NCI-H526 treated with DMSO at 0.1 percent for 48 hours (cell line): ENCODE results near the gene METTL9.
"Not testable (repeated sequence)": the region's sequence is repeated elsewhere in the genome, so short reads cannot be mapped to it uniquely, and the experiment has no call there.

ENCODE experiments used
- DNase-seq: peaks from one replicate; lab custom pipeline; 2025; lab: John Stamatoyannopoulos, UW

The METTL9 gene

GRCh38 chr16:21599122-21600030 lies at the start of gene METTL9:
Gene METTL9 (plus strand): TSS chr16:21599577. CDS start chr16:21599734, 157 bp downstream.
- peak; percentile 90 for DNase-seq

GRCh38 chr16:21549975-21550374 lies 49.4 kb upstream of the METTL9 start:
- not testable (repeated sequence) for DNase-seq

- DNase-seq: not testable (repeated sequence)
Measured at GRCh38 chr16:21550435-21550834, 48.9 kb upstream of the METTL9 start.

GRCh38 chr16:21551076-21551475 lies 48.3 kb upstream of the METTL9 start:
- DNase-seq: not testable (repeated sequence)

- DNase-seq: not testable (repeated sequence)
Measured at GRCh38 chr16:21551600-21551999, 47.8 kb upstream of the METTL9 start.

GRCh38 chr16:21553481-21554296 lies 45.7 kb upstream of the METTL9 start:
- DNase-seq: not testable (repeated sequence)

GRCh38 chr16:21554795-21555585 lies 44.4 kb upstream of the METTL9 start:
- DNase-seq: peak; percentile 38

- DNase-seq: not testable (repeated sequence)
Measured at GRCh38 chr16:21555621-21556020, 43.8 kb upstream of the METTL9 start.

- not testable (repeated sequence) for DNase-seq
Measured at GRCh38 chr16:21556026-21556595, 43.3 kb upstream of the METTL9 start.

GRCh38 chr16:21556651-21557241 lies 42.6 kb upstream of the METTL9 start:
- not testable (repeated sequence) for DNase-seq

GRCh38 chr16:21560462-21560861 lies 38.9 kb upstream of the METTL9 start:
- no peak for DNase-seq

- no peak for DNase-seq
Measured at GRCh38 chr16:21563676-21564075, 35.7 kb upstream of the METTL9 start.

GRCh38 chr16:21564367-21564766 lies 35.0 kb upstream of the METTL9 start:
- not testable (repeated sequence) for DNase-seq

- DNase-seq: no peak
Measured at GRCh38 chr16:21565507-21565860, 33.9 kb upstream of the METTL9 start.

- no peak for DNase-seq
Measured at GRCh38 chr16:21565861-21566669, 33.3 kb upstream of the METTL9 start.

GRCh38 chr16:21566891-21567414 lies 32.4 kb upstream of the METTL9 start:
- no peak for DNase-seq

- not testable (repeated sequence) for DNase-seq
Measured at GRCh38 chr16:21567496-21567895, 31.9 kb upstream of the METTL9 start.

- DNase-seq: no peak
Measured at GRCh38 chr16:21568502-21569189, 30.7 kb upstream of the METTL9 start.

GRCh38 chr16:21570676-21571017 lies 28.7 kb upstream of the METTL9 start:
- no peak for DNase-seq

- not testable (repeated sequence) for DNase-seq
Measured at GRCh38 chr16:21573506-21573905, 25.9 kb upstream of the METTL9 start.
